Measurements from ENCODE around the gene TMEM52.
A peak's percentile ranks its signal among the peaks of the same experiment; 100 is the strongest.

The TMEM52 gene

GRCh38 chr1:1872329-1872994 lies 46.6 kb downstream of the TMEM52 start:
- H3K4me1 ChIP-seq (ENCODE audit: control extremely low read depth in 1 of 4, control insufficient read depth in 4 of 4, insufficient read depth in 4 of 4, low read length in 3 of 4) = peaks cover 0 to 33% (median 17%) of the 10 kb centered on the region in 4 experiments
- DNase-seq = no peak
- POLR2A ChIA-PET = interaction anchor here (1.2 kb wide), 1 partner anchor 19 kb away, joined by 3 read pairs; no protein-coding TSS in a partner anchor
- CTCF ChIA-PET = interaction anchor here (0.7 to 9.7 kb wide), 4 partner anchors 11 to 25 kb away, joined by 3 to 71 read pairs (median 9); no protein-coding TSS in a partner anchor
- H3K27ac ChIP-seq (ENCODE audit: insufficient read depth in 1 of 2, low read depth in 1 of 2, low read length in 2 of 2, poor library complexity in 1 of 2, severe bottlenecking in 2 of 2) = no peak overlapping the region
- WGBS (ENCODE audit: insufficient coverage) = 91% methylated on average over 8 of the region's 11 CpGs
- H3K27me3 ChIP-seq (replicated peaks in 2 of 5; ENCODE audit: control insufficient read depth in 4 of 5, insufficient read depth in 5 of 5, low read length in 4 of 5) = no peaks in the 10 kb centered on the region
- peaks cover 10 to 36% (median 22%) of the 10 kb centered on the region in 4 experiments for H3K36me3 ChIP-seq (ENCODE audit: control insufficient read depth in 4 of 4, insufficient read depth in 4 of 4, low read length in 3 of 4)
- H3K9me3 ChIP-seq (ENCODE audit: control extremely low read depth in 1 of 5, control insufficient read depth in 4 of 5, insufficient read depth in 2 of 5, low read depth in 1 of 5, low read length in 4 of 5) = no peaks in the 10 kb centered on the region
- no peak overlapping the region for H3K4me3 ChIP-seq (ENCODE audit: control insufficient read depth in 1 of 7, extremely low read depth in 1 of 7, insufficient read depth in 4 of 7, low read depth in 2 of 7, low read length in 6 of 7)

GRCh38 chr1:1869469-1869868 lies 49.6 kb downstream of the TMEM52 start:
- Histone ChIP-seq H3K4me1 (ENCODE audit: control extremely low read depth in 1 of 4, control insufficient read depth in 4 of 4, insufficient read depth in 4 of 4, low read length in 3 of 4) (peaks cover 0 to 26% (median 16%) of the 10 kb centered on the region in 4 experiments), H3K4me3 (ENCODE audit: control insufficient read depth in 1 of 7, extremely low read depth in 1 of 7, insufficient read depth in 4 of 7, low read depth in 2 of 7, low read length in 6 of 7) (no peak overlapping the region), H3K27me3 (replicated peaks in 2 of 5; ENCODE audit: control insufficient read depth in 4 of 5, insufficient read depth in 5 of 5, low read length in 4 of 5) (no peaks in the 10 kb centered on the region), H3K9me3 (ENCODE audit: control extremely low read depth in 1 of 5, control insufficient read depth in 4 of 5, insufficient read depth in 2 of 5, low read depth in 1 of 5, low read length in 4 of 5) (no peaks in the 10 kb centered on the region), H3K27ac (ENCODE audit: insufficient read depth in 1 of 2, low read depth in 1 of 2, low read length in 2 of 2, poor library complexity in 1 of 2, severe bottlenecking in 2 of 2) (no peak overlapping the region), H3K36me3 (ENCODE audit: control insufficient read depth in 4 of 4, insufficient read depth in 4 of 4, low read length in 3 of 4) (peaks cover 4 to 19% (median 7%) of the 10 kb centered on the region in 4 experiments)
- WGBS (ENCODE audit: insufficient coverage) = 27% methylated on average over 3 of the region's 4 CpGs
- ChIA-PET POLR2A (interaction anchor here (0.6 to 1.9 kb wide), 4 partner anchors 12 to 40 kb away, joined by 3 to 5 read pairs (median 4); no protein-coding TSS in a partner anchor), CTCF (interaction anchor here (0.8 to 9.7 kb wide), 6 partner anchors 9 to 38 kb away, joined by 3 to 71 read pairs (median 6); no protein-coding TSS in a partner anchor)
- peak; percentile 31 to 72 (median 62) for DNase-seq

Measured in common myeloid progenitor, CD34-positive (primary cell).